GM23338 (cell line): ENCODE measurements around the gene CTNNA2. TPM values are rescaled to one million over a fixed set of nuclear protein-coding genes. Genes with fewer than 3 reads are reported as not detected.

ENCODE experiments used
- ATAC-seq: fragments of 200-7000 bp; cut with Tn5 transposase; 3 replicates; pipeline ENCODE4 v1.9.1; 2020
- DNase-seq: peaks from one replicate; pipeline ENCODE4 v3.0.0-alpha.2; 2015; ENCODE audit warnings: low spot score
- H2AFZ ChIP-seq: fragments of 200-600 bp; sonication (generic); 2 replicates; pipeline ENCODE4 v1.8.0; 2016; ENCODE audit warnings: antibody characterized with exemption, mild to moderate bottlenecking, moderate library complexity
- H3F3A ChIP-seq: fragments of 200-600 bp; sonication (generic); replicated peaks from 2 replicates; pipeline ENCODE4 v1.8.0; 2017; ENCODE audit warnings: antibody characterized with exemption, mixed run types, low read depth
- H3K27ac ChIP-seq: fragments of 200-600 bp; sonication (generic); 2 replicates; pipeline ENCODE4 v1.6.1; 2016; ENCODE audit warnings: low read depth
- H3K27me3 ChIP-seq: fragments of 200-600 bp; sonication (generic); 2 replicates; pipeline ENCODE4 v1.8.0; 2016; ENCODE audit warnings: mild to moderate bottlenecking, mixed run types, moderate library complexity; ENCODE audit not compliant: insufficient read depth
- H3K36me3 ChIP-seq: fragments of 200-600 bp; sonication (generic); 2 replicates; pipeline ENCODE4 v1.8.0; 2016; ENCODE audit warnings: mild to moderate bottlenecking; ENCODE audit not compliant: insufficient read depth
- H3K4me1 ChIP-seq: fragments of 200-600 bp; sonication (generic); 2 replicates; pipeline ENCODE4 v1.8.0; 2016; ENCODE audit warnings: mild to moderate bottlenecking, moderate library complexity; ENCODE audit not compliant: insufficient read depth
- H3K4me2 ChIP-seq: fragments of 200-600 bp; sonication (generic); 2 replicates; pipeline ENCODE4 v1.7.1; 2017; ENCODE audit warnings: mixed run types
- H3K4me3 ChIP-seq: fragments of 200-600 bp; sonication (generic); 2 replicates; pipeline ENCODE4 v1.6.1; 2016; ENCODE audit warnings: mixed run types
- H3K79me2 ChIP-seq: fragments of 200-600 bp; sonication (generic); replicated peaks from 2 replicates; pipeline ENCODE4 v1.8.0; 2017; ENCODE audit warnings: mild to moderate bottlenecking; ENCODE audit not compliant: insufficient read depth
- H3K9me2 ChIP-seq: fragments of 200-600 bp; sonication (generic); 2 replicates; pipeline ENCODE4 v1.8.0; 2017; ENCODE audit not compliant: insufficient read depth
- H4K20me1 ChIP-seq: fragments of 200-600 bp; sonication (generic); replicated peaks from 2 replicates; pipeline ENCODE4 v1.8.0; 2017; ENCODE audit warnings: mild to moderate bottlenecking; ENCODE audit not compliant: insufficient read depth
- H3K27ac Mint-ChIP-seq: 2 replicates; pipeline ENCODE4 v1.8.0; 2020; ENCODE audit warnings: inconsistent platforms, mild to moderate bottlenecking, moderate library complexity, mixed read lengths
- H3K27me3 Mint-ChIP-seq: 3 replicates; pipeline ENCODE4 v1.8.0; 2022; ENCODE audit warnings: low read depth, mild to moderate bottlenecking, moderate library complexity, mixed read lengths, inconsistent platforms; ENCODE audit not compliant: insufficient read depth, poor library complexity
- H3K36me3 Mint-ChIP-seq: 3 replicates; pipeline ENCODE4 v1.8.0; 2021; ENCODE audit warnings: low read depth, mild to moderate bottlenecking, inconsistent platforms, moderate library complexity, mixed read lengths
- H3K4me1 Mint-ChIP-seq: 3 replicates; pipeline ENCODE4 v1.8.0; 2020; ENCODE audit warnings: mild to moderate bottlenecking, inconsistent platforms, mixed read lengths
- H3K4me3 Mint-ChIP-seq: 3 replicates; pipeline ENCODE4 v1.8.0; 2021; ENCODE audit warnings: moderate library complexity, mild to moderate bottlenecking, inconsistent platforms, mixed read lengths
- H3K9me3 Mint-ChIP-seq: 3 replicates; pipeline ENCODE4 v1.8.0; 2020; ENCODE audit warnings: moderate library complexity, mild to moderate bottlenecking, inconsistent platforms, mixed read lengths
- CREB1 ChIP-seq: fragments of 250-450 bp; sonication (Bioruptor Pico); IDR thresholded peaks from 2 replicates; pipeline ENCODE4 v1.5.0; 2020; ENCODE audit warnings: low read depth, mild to moderate bottlenecking, moderate library complexity
- CTCF ChIP-seq, 2 experiments: fragments of 200-600 bp in 1 of 2; sonication (generic) in 1 of 2; conservative IDR thresholded peaks; 2 replicates each; pipeline versions ENCODE4 v1.5.1 to v1.6.1; 2016 to 2017; ENCODE audit warnings: antibody characterized with exemption in 2 of 2, low read depth in 2 of 2, mild to moderate bottlenecking in 2 of 2, moderate library complexity in 1 of 2
- EZH2 ChIP-seq: fragments of 200-600 bp; sonication (generic); IDR thresholded peaks from one replicate; pipeline ENCODE4 v1.8.0; 2017; ENCODE audit warnings: antibody characterized with exemption, mild to moderate bottlenecking, low read depth; ENCODE audit not compliant: unreplicated experiment
- EZH2phosphoT487 ChIP-seq: fragments of 200-600 bp; sonication (generic); IDR thresholded peaks from one replicate; pipeline ENCODE4 v1.8.1; 2018; ENCODE audit warnings: antibody characterized with exemption; ENCODE audit not compliant: unreplicated experiment
- JUNB ChIP-seq: IDR thresholded peaks from one replicate; pipeline ENCODE4 v1.6.1; 2016; ENCODE audit warnings: antibody characterized with exemption; ENCODE audit not compliant: unreplicated experiment
- NANOG ChIP-seq: IDR thresholded peaks from 2 replicates; pipeline ENCODE4 v1.6.1; 2016; ENCODE audit warnings: antibody characterized with exemption, borderline replicate concordance
- POLR2AphosphoS5 ChIP-seq: IDR thresholded peaks from 2 replicates; pipeline ENCODE4 v1.6.1; 2016; ENCODE audit warnings: antibody characterized with exemption, low read depth
- REST ChIP-seq: IDR thresholded peaks from one replicate; pipeline ENCODE4 v1.6.1; 2018; ENCODE audit warnings: antibody characterized with exemption; ENCODE audit not compliant: unreplicated experiment
- ZNF331 ChIP-seq: fragments of 250-450 bp; sonication (Bioruptor Pico); IDR thresholded peaks from 2 replicates; pipeline ENCODE4 v1.5.0; 2020; ENCODE audit warnings: low read depth, mild to moderate bottlenecking, moderate library complexity
- ZNF462 ChIP-seq: fragments of 250-450 bp; sonication (Bioruptor Pico); IDR thresholded peaks from 2 replicates; pipeline ENCODE4 v1.5.0; 2020; ENCODE audit warnings: mild to moderate bottlenecking, moderate library complexity
- polyA plus RNA-seq: library from polyadenylated mRNA; unstranded; fragments of >200 nt; fragmentation: Nextera tagmentation; extraction: Ambion mirVana; gene quantifications from 2 replicates; pipeline ENCODE4 v1.2.1, GENCODE V29; 2016
- total RNA-seq: library from RNA; depleted of rRNA; stranded (reverse); fragments of >200 nt; shearing (Covaris generic); gene quantifications from 2 replicates; pipeline ENCODE4 v1.2.3, GENCODE V29; 2014

Gene CTNNA2
- total and polyA plus RNA-seq, 2 experiments from 2014 or later, result 6.4 to 15.6 TPM

GRCh38 chr2:79964966-79965365 is 452.1 kb downstream of the CTNNA2 start (continued):
- TF ChIP-seq CREB1 (no peak), ZNF331 (no peak), JUNB (no peak), NANOG (no peak), EZH2 (no peak)

GRCh38 chr2:79966369-79966768 is 453.5 kb downstream of the CTNNA2 start:
- peak overlapping the region; percentile 72; the same call in 1 of the 2 replicates for H3K27ac Mint-ChIP-seq
- H3K4me1 Mint-ChIP-seq, result peaks cover 27% of the 10 kb centered on the region

More at GRCh38 chr2:79966369-79966768, 453.5 kb downstream of the CTNNA2 start:
- peaks cover 4% of the 10 kb centered on the region for H3K27me3 Mint-ChIP-seq
- ATAC-seq, result no peak
- Histone ChIP-seq H4K20me1 (no peaks in the 10 kb centered on the region), H3K9me2 (no peaks in the 10 kb centered on the region), H3K27ac (no peak overlapping the region), H3K36me3 (no peaks in the 10 kb centered on the region), H3K4me1 (peaks cover 15% of the 10 kb centered on the region), H3F3A (no peaks in the 10 kb centered on the region), H3K27me3 (no peaks in the 10 kb centered on the region), H3K79me2 (no peaks in the 10 kb centered on the region), H3K4me3 (no peak overlapping the region), H2AFZ (no peak overlapping the region), H3K4me2 (no peak overlapping the region)
- TF ChIP-seq REST, result no peak
- TF ChIP-seq POLR2AphosphoS5, result no peak
- no peak for TF ChIP-seq ZNF462 (CRISPR knock-in tag)
- TF ChIP-seq CREB1, result no peak
- no peak for TF ChIP-seq EZH2
- no peak for TF ChIP-seq EZH2phosphoT487
- no peak for TF ChIP-seq CTCF (conservative IDR thresholded peaks at IDR 0.05; ENCODE audit: low read depth in 2 of 2)
- no peak for TF ChIP-seq NANOG
- no peak overlapping the region for H3K4me3 Mint-ChIP-seq
- H3K36me3 Mint-ChIP-seq, result no peaks in the 10 kb centered on the region
- DNase-seq, result no peak
- no peaks in the 10 kb centered on the region for H3K9me3 Mint-ChIP-seq
